ENCODE results near the gene SLC44A1.

The SLC44A1 gene

GRCh38 chr9:105421154-105421553, 176.7 kb downstream of the SLC44A1 start:
- no peak for DNase-seq (ENCODE audit: low read depth, low spot score)
- Histone ChIP-seq H3K4me1 (ENCODE audit: control insufficient read depth, insufficient read depth, low read length) (no peaks in the 10 kb centered on the region; the same call in 1 of the 2 replicates), H3K27me3 (ENCODE audit: control insufficient read depth, insufficient read depth, low read length) (no peaks in the 10 kb centered on the region), H3K27ac (ENCODE audit: low read length) (no peak overlapping the region), H3K4me3 (ENCODE audit: low read length) (no peak overlapping the region), H3K9me3 (ENCODE audit: control insufficient read depth, insufficient read depth, low read length) (no peaks in the 10 kb centered on the region), H3K36me3 (ENCODE audit: control insufficient read depth, insufficient read depth, low read length) (no peaks in the 10 kb centered on the region)
- no CpG with 5 or more reads among the region's 2 CpGs for WGBS (ENCODE audit: insufficient coverage, insufficient read length)

DNA sequence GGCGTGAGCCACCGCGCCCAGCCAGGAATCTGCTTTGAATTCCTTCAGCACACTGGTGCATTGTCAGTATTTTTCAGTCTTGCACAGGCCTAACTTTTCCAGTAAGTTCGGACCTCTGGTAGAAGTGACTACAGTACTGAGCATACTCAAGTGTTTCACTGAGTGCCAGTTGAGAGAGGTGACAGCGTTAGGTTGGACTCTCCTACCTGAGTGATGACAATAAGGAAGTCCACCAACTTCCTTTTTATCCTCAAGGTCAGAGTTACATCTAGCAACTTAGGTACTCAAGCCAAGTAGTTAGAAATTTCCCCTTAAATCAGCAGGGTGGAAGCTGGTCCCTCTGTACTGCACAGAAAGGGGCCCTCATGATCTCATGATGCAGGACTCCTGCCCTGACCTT, 177.4 kb downstream of the SLC44A1 start:
- no peaks in the 10 kb centered on the region for H3K9me3 ChIP-seq (ENCODE audit: control insufficient read depth, insufficient read depth, low read length)
- H3K27ac ChIP-seq (ENCODE audit: low read length): no peak overlapping the region
- no peak for DNase-seq (ENCODE audit: low read depth, low spot score)
- H3K36me3 ChIP-seq (ENCODE audit: control insufficient read depth, insufficient read depth, low read length): no peaks in the 10 kb centered on the region
- no peaks in the 10 kb centered on the region for H3K27me3 ChIP-seq (ENCODE audit: control insufficient read depth, insufficient read depth, low read length)
- H3K4me1 ChIP-seq (ENCODE audit: control insufficient read depth, insufficient read depth, low read length): no peaks in the 10 kb centered on the region; the same call in 1 of the 2 replicates
- no CpG with 5 or more reads among the region's 5 CpGs for WGBS (ENCODE audit: insufficient coverage, insufficient read length)
- H3K4me3 ChIP-seq (ENCODE audit: low read length): no peak overlapping the region

GRCh38 chr9:105425816-105426433, 181.5 kb downstream of the SLC44A1 start:
- DNase-seq (ENCODE audit: low read depth, low spot score): no peak
- H3K9me3 ChIP-seq (ENCODE audit: control insufficient read depth, insufficient read depth, low read length): no peaks in the 10 kb centered on the region
- no peaks in the 10 kb centered on the region for H3K27me3 ChIP-seq (ENCODE audit: control insufficient read depth, insufficient read depth, low read length)
- WGBS (ENCODE audit: insufficient coverage, insufficient read length): no CpG with 5 or more reads among the region's 2 CpGs
- H3K27ac ChIP-seq (ENCODE audit: low read length): no peak overlapping the region
- no peaks in the 10 kb centered on the region; the same call in 1 of the 2 replicates for H3K4me1 ChIP-seq (ENCODE audit: control insufficient read depth, insufficient read depth, low read length)
- H3K36me3 ChIP-seq (ENCODE audit: control insufficient read depth, insufficient read depth, low read length): no peaks in the 10 kb centered on the region
- no peak overlapping the region for H3K4me3 ChIP-seq (ENCODE audit: low read length)

DNA sequence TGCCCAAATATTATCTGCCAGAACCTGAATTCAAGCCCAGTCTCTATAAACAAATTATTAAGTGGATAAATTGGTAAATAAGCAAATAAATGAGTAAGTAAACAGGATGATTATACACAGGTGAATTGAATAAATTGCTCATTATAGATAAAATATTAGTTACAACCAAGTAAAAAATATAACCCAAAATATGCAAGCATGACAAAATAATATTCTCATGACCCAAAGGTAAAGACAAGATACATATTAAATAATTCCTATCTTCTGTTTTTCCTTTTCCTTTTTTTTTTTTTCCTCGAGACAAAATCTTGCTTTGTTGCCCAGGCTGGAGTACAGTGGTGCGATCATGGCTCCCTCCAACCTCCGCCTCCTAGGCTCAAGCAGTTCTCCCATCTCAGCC, 182.2 kb downstream of the SLC44A1 start:
- no peaks in the 10 kb centered on the region for H3K36me3 ChIP-seq (ENCODE audit: control insufficient read depth, insufficient read depth, low read length)
- no peak overlapping the region for H3K27ac ChIP-seq (ENCODE audit: low read length)
- H3K4me3 ChIP-seq (ENCODE audit: low read length): no peak overlapping the region
- no peaks in the 10 kb centered on the region; the same call in 1 of the 2 replicates for H3K4me1 ChIP-seq (ENCODE audit: control insufficient read depth, insufficient read depth, low read length)
- H3K27me3 ChIP-seq (ENCODE audit: control insufficient read depth, insufficient read depth, low read length): no peaks in the 10 kb centered on the region
- no peak for DNase-seq (ENCODE audit: low read depth, low spot score)
- H3K9me3 ChIP-seq (ENCODE audit: control insufficient read depth, insufficient read depth, low read length): no peaks in the 10 kb centered on the region
- WGBS (ENCODE audit: insufficient coverage, insufficient read length): no CpG with 5 or more reads among the region's 3 CpGs

DNA sequence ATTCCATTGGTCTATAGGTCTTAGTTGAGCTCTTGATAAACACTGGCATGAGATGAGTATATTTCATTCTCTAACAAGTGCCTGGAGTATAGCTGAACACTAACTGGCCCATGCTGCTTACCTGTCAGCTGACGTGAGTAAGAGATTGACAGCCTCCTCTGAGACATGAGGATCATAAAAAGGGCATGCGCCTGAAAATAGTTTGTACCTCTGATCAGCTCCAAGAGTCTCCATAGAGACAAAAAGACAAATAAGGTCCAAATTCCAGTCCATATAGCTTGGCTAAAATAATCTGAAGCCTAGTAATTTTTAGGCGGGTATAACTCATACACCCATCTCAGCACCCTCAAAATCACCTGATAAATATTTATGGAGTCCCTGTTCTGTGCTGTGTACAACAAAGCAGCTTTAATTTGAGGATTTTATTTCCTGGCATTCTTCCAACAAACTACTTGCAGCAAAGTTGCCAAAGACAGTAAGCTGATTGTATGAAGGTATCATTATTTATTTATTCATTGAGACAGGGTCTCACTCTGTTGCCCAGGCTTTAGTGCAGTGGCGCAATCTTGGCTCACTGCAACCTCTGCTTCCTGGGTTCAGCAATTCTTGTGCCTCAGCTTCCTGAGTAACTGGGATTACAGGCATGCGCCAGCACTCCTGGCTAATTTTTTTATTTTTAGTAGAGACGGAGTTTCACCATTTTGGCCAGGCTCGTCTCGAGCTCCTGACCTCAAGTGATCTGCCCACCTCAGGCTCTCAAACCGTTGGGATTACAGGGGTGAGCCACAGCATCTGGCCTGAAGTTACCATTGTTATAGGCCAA, 187.2 kb downstream of the SLC44A1 start:
- Histone ChIP-seq H3K4me3 (ENCODE audit: low read length) (no peak overlapping the region), H3K9me3 (ENCODE audit: control insufficient read depth, insufficient read depth, low read length) (no peaks in the 10 kb centered on the region), H3K27ac (ENCODE audit: low read length) (no peak overlapping the region), H3K4me1 (ENCODE audit: control insufficient read depth, insufficient read depth, low read length) (no peaks in the 10 kb centered on the region), H3K36me3 (ENCODE audit: control insufficient read depth, insufficient read depth, low read length) (no peaks in the 10 kb centered on the region), H3K27me3 (ENCODE audit: control insufficient read depth, insufficient read depth, low read length) (no peaks in the 10 kb centered on the region)
- no CpG with 5 or more reads among the region's 9 CpGs for WGBS (ENCODE audit: insufficient coverage, insufficient read length)
- no peak for DNase-seq (ENCODE audit: low read depth, low spot score)

DNA sequence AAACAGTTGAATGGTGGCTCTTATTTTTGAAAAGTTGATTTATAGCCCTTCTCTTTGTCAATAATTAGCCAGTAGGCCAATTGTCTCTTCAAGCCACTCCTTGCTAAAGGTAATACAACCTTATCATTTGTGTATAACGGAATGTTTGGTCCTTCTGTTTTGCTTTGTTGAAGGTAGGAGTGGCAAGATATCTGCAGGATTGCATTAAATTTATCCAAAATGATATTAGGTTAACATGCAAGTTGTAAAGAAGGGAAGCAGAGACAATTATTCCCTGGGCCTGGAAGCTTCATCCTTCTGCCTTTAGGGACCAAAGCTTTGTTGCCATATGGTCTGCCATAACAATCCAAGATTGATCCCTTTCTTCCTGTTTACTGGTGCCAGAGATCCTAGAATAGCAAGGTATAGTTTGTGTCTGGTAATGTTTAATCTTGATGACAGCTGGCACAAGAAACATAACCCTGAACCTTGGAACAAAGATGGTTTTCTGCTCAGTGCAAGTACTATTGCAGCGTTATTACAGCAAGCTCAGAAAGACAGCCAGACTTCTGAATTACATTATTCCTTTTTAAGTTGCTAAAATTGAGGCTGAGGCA, 187.9 kb downstream of the SLC44A1 start:
- H3K4me3 ChIP-seq (ENCODE audit: low read length): no peak overlapping the region
- no peaks in the 10 kb centered on the region for H3K9me3 ChIP-seq (ENCODE audit: control insufficient read depth, insufficient read depth, low read length)
- no peaks in the 10 kb centered on the region for H3K36me3 ChIP-seq (ENCODE audit: control insufficient read depth, insufficient read depth, low read length)
- H3K4me1 ChIP-seq (ENCODE audit: control insufficient read depth, insufficient read depth, low read length): no peaks in the 10 kb centered on the region
- DNase-seq (ENCODE audit: low read depth, low spot score): no peak
- H3K27me3 ChIP-seq (ENCODE audit: control insufficient read depth, insufficient read depth, low read length): no peaks in the 10 kb centered on the region
- no peak overlapping the region for H3K27ac ChIP-seq (ENCODE audit: low read length)
- no CpG with 5 or more reads among the region's 2 CpGs for WGBS (ENCODE audit: insufficient coverage, insufficient read length)

- Histone ChIP-seq H3K4me3 (ENCODE audit: low read length) (no peak overlapping the region), H3K36me3 (ENCODE audit: control insufficient read depth, insufficient read depth, low read length) (no peaks in the 10 kb centered on the region), H3K9me3 (ENCODE audit: control insufficient read depth, insufficient read depth, low read length) (no peaks in the 10 kb centered on the region), H3K4me1 (ENCODE audit: control insufficient read depth, insufficient read depth, low read length) (no peaks in the 10 kb centered on the region), H3K27me3 (ENCODE audit: control insufficient read depth, insufficient read depth, low read length) (no peaks in the 10 kb centered on the region), H3K27ac (ENCODE audit: low read length) (no peak overlapping the region)
- WGBS (ENCODE audit: insufficient coverage, insufficient read length): no CpG with 5 or more reads among the region's 3 CpGs
- no peak for DNase-seq (ENCODE audit: low read depth, low spot score)
These were observed 191.0 kb downstream of the SLC44A1 start for GRCh38 chr9:105435453-105435852.

DNA sequence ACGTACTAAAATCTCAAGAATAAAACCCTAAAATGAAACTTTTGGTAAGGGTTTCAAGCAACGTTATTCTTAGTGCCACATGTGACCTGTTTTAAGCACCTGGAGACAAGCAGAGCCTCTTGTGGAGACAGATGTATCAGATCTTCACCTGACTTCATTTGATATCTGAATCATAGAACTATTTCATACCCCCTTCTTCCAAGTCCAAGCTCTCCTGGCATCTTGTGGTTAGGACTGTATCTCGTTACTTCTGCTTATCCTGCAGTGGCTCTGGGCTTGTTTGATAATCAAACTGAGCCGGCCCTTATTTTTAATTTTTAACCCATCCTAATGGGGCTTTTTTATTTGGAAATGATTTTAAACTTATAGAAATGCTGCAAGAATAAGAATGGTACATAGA, 192.3 kb downstream of the SLC44A1 start:
- no peak for DNase-seq (ENCODE audit: low read depth, low spot score)
- no CpG with 5 or more reads among the region's 4 CpGs for WGBS (ENCODE audit: insufficient coverage, insufficient read length)
- H3K9me3 ChIP-seq (ENCODE audit: control insufficient read depth, insufficient read depth, low read length): no peaks in the 10 kb centered on the region
- no peaks in the 10 kb centered on the region for H3K27me3 ChIP-seq (ENCODE audit: control insufficient read depth, insufficient read depth, low read length)
- no peak overlapping the region for H3K27ac ChIP-seq (ENCODE audit: low read length)
- no peak overlapping the region for H3K4me3 ChIP-seq (ENCODE audit: low read length)
- H3K36me3 ChIP-seq (ENCODE audit: control insufficient read depth, insufficient read depth, low read length): no peaks in the 10 kb centered on the region
- H3K4me1 ChIP-seq (ENCODE audit: control insufficient read depth, insufficient read depth, low read length): no peaks in the 10 kb centered on the region

DNA sequence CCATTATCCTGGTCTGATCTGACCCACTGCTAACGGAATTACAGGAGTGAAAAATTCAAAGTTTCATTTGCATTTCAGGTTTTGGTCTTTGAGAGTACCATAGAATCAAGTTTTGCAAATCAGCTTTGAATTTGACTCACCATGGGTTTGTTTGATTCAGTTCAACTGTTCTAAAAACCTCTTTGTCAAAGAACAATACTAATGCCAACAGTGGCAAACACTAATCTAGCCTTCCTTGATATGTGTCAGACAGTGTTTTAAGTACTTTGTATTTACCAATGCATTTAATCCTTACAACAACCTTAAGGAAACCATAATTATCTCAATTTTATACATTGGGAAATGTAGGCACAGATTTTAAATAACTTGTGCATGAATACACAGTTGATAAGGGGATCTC, 193.3 kb downstream of the SLC44A1 start:
- no peaks in the 10 kb centered on the region for H3K36me3 ChIP-seq (ENCODE audit: control insufficient read depth, insufficient read depth, low read length)
- H3K4me3 ChIP-seq (ENCODE audit: low read length): no peak overlapping the region
- no peaks in the 10 kb centered on the region for H3K4me1 ChIP-seq (ENCODE audit: control insufficient read depth, insufficient read depth, low read length)
- no peaks in the 10 kb centered on the region for H3K27me3 ChIP-seq (ENCODE audit: control insufficient read depth, insufficient read depth, low read length)
- no CpG with 5 or more reads among the region's 1 CpG for WGBS (ENCODE audit: insufficient coverage, insufficient read length)
- H3K27ac ChIP-seq (ENCODE audit: low read length): no peak overlapping the region
- no peak for DNase-seq (ENCODE audit: low read depth, low spot score)
- no peaks in the 10 kb centered on the region for H3K9me3 ChIP-seq (ENCODE audit: control insufficient read depth, insufficient read depth, low read length)

DNA sequence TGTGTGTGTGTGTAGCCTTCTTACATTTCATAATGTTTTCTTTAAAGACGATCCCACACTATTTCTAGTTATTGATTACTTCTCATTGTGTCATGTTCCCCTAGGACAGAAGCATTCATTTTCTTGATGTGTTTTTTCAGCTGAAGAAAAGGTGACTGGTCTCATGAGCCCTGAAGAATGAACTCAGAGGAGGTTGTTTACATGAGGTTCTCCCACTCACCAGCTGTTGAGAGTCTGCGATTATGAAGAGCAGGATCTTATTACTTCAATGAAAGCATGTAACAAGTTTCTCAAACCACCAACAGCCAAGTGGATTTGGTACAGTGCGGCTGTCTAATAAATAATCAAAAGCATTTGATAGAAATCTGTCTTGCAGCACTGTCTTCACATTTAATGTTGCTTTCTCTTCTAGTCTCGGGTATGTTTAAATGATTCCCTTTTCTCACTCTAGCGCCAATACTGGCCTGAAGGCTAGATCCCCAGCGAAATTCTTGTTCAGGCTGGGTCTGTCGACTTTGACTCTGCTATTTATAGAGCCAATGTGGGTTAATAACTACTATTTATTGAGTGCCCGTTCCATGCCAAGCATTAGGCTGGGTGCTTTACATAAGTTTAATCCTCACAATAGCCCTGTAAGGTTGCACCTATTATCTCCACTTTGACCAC, 193.8 kb downstream of the SLC44A1 start:
- Histone ChIP-seq H3K9me3 (ENCODE audit: control insufficient read depth, insufficient read depth, low read length) (no peaks in the 10 kb centered on the region), H3K4me3 (ENCODE audit: low read length) (no peak overlapping the region), H3K27ac (ENCODE audit: low read length) (no peak overlapping the region), H3K4me1 (ENCODE audit: control insufficient read depth, insufficient read depth, low read length) (no peaks in the 10 kb centered on the region), H3K36me3 (ENCODE audit: control insufficient read depth, insufficient read depth, low read length) (no peaks in the 10 kb centered on the region), H3K27me3 (ENCODE audit: control insufficient read depth, insufficient read depth, low read length) (no peaks in the 10 kb centered on the region)
- no peak for DNase-seq (ENCODE audit: low read depth, low spot score)
- WGBS (ENCODE audit: insufficient coverage, insufficient read length): no CpG with 5 or more reads among the region's 8 CpGs

Data from iPS DF 6.9 (cell line).